Thyroid gland (tissue), 4 donors: ENCODE measurements around the gene PTPRT. TPM values are rescaled to one million over a fixed set of nuclear protein-coding genes. Genes with fewer than 3 reads are reported as not detected.

Experiments
- DNase-seq, 2 donors: peaks; one replicate each; pipeline ENCODE4 v3.0.0-alpha.2; 2019
- H3K27ac ChIP-seq, 3 donors: fragments of 200-600 bp; sonication (generic); 1 replicate in 2 of 3; 2 replicates in 1 of 3; pipeline ENCODE4 v1.5.1; 2016 to 2019; ENCODE audit warnings: mild to moderate bottlenecking in 1 of 3, moderate library complexity in 1 of 3
- H3K27me3 ChIP-seq: fragments of 200-600 bp; sonication (generic); one replicate; pipeline ENCODE4 v1.5.1; 2019
- H3K36me3 ChIP-seq, 2 donors: fragments of 200-600 bp; sonication (generic); one replicate each; pipeline ENCODE4 v1.5.1; 2016 to 2019
- H3K4me1 ChIP-seq, 2 donors: fragments of 200-600 bp; sonication (generic); one replicate each; pipeline ENCODE4 v1.5.1; 2017 to 2019
- H3K4me3 ChIP-seq, 3 donors: fragments of 200-600 bp; sonication (generic); replicated peaks in 1 of 3; 1 replicate in 2 of 3; 2 replicates in 1 of 3; pipeline ENCODE4 v1.5.1; 2016; ENCODE audit warnings: mild to moderate bottlenecking in 1 of 3
- H3K9me3 ChIP-seq: fragments of 200-600 bp; sonication (generic); one replicate; pipeline ENCODE4 v1.5.1; 2017
- POLR2A ChIP-seq, 2 donors: fragments of 450-650 bp; IDR thresholded peaks; one replicate each; pipeline ENCODE4 v1.6.1; 2017; ENCODE audit warnings: antibody characterized with exemption in 2 of 2, mild to moderate bottlenecking in 2 of 2, moderate library complexity in 1 of 2
- WGBS, 2 donors: methylation state at CpG; one replicate each; pipeline ENCODE4 v1.1.5; 2017; 5-methylcytosine and 5-hydroxymethylcytosine counted together
- intact Hi-C: fragments of 100-400 bp; cut with DNase I; formaldehyde crosslinking; loops from one replicate; pipeline ENCODE4 v1.15.1; 2023
- total RNA-seq, 4 donors: library from RNA; depleted of rRNA; stranded (reverse); fragments of >200 nt; gene quantifications; one replicate each; pipeline ENCODE4 v1.2.3, GENCODE V29; 2016
- TF ChIP-seq, protein P1 (sequence below), 6 experiments: fragments of 200-600 bp in 3 of 6; fragments of 450-650 bp in 3 of 6; sonication (generic) in 3 of 6; IDR thresholded peaks; one replicate each; pipeline ENCODE4 v1.5.1; 2016 to 2019; ENCODE audit warnings: antibody characterized with exemption in 6 of 6, mild to moderate bottlenecking in 2 of 6, inconsistent platforms in 1 of 6, moderate library complexity in 1 of 6

The PTPRT gene
- total RNA-seq, 4 donors from 2014 or later: 0.11 to 0.15 TPM; not detected in 2

GRCh38 chr20:43159994-43160393 lies 29.7 kb downstream of the PTPRT start:
- Histone ChIP-seq H3K4me3 (no peak overlapping the region), H3K36me3 (no peaks in the 10 kb centered on the region), H3K9me3 (no peaks in the 10 kb centered on the region), H3K27me3 (no peaks in the 10 kb centered on the region), H3K4me1 (no peaks in the 10 kb centered on the region), H3K27ac (no peak overlapping the region)
- TF ChIP-seq POLR2A (IDR thresholded peaks at IDR 0.05): no peak
- TF ChIP-seq, protein P1, sequence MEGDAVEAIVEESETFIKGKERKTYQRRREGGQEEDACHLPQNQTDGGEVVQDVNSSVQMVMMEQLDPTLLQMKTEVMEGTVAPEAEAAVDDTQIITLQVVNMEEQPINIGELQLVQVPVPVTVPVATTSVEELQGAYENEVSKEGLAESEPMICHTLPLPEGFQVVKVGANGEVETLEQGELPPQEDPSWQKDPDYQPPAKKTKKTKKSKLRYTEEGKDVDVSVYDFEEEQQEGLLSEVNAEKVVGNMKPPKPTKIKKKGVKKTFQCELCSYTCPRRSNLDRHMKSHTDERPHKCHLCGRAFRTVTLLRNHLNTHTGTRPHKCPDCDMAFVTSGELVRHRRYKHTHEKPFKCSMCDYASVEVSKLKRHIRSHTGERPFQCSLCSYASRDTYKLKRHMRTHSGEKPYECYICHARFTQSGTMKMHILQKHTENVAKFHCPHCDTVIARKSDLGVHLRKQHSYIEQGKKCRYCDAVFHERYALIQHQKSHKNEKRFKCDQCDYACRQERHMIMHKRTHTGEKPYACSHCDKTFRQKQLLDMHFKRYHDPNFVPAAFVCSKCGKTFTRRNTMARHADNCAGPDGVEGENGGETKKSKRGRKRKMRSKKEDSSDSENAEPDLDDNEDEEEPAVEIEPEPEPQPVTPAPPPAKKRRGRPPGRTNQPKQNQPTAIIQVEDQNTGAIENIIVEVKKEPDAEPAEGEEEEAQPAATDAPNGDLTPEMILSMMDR (IDR thresholded peaks at IDR 0.05): no peak
- 73 to 79% methylated on average over 9 of the region's 9 CpGs for WGBS, 2 donors
- intact Hi-C loops: no loop called here
- DNase-seq: no peak

- Histone ChIP-seq H3K4me1 (no peaks in the 10 kb centered on the region), H3K27ac (no peak overlapping the region), H3K4me3 (no peak overlapping the region), H3K27me3 (no peaks in the 10 kb centered on the region), H3K36me3 (no peaks in the 10 kb centered on the region), H3K9me3 (no peaks in the 10 kb centered on the region)
- intact Hi-C loops: no loop called here
- no peak for TF ChIP-seq POLR2A (IDR thresholded peaks at IDR 0.05)
- TF ChIP-seq, protein P1 (IDR thresholded peaks at IDR 0.05): no peak
- no peak for DNase-seq
- 64% methylated on average over 4 of the region's 4 CpGs for WGBS, 2 donors
Measured at GRCh38 chr20:43155366-43156100, 34.2 kb downstream of the PTPRT start.

- H3K27ac ChIP-seq: no peak overlapping the region
- H3K36me3 ChIP-seq: no peaks in the 10 kb centered on the region
- no peaks in the 10 kb centered on the region for H3K27me3 ChIP-seq
- no peak for DNase-seq
- TF ChIP-seq, protein P1 (IDR thresholded peaks at IDR 0.05): no peak
- no peak for TF ChIP-seq POLR2A (IDR thresholded peaks at IDR 0.05)
- intact Hi-C loops: no loop called here
- no peaks in the 10 kb centered on the region for H3K9me3 ChIP-seq
- 79 to 84% methylated on average over 2 of the region's 2 CpGs for WGBS, 2 donors
- no peak overlapping the region for H3K4me3 ChIP-seq
- H3K4me1 ChIP-seq: no peaks in the 10 kb centered on the region
Measured at GRCh38 chr20:43151901-43152300, 37.8 kb downstream of the PTPRT start.

DNA sequence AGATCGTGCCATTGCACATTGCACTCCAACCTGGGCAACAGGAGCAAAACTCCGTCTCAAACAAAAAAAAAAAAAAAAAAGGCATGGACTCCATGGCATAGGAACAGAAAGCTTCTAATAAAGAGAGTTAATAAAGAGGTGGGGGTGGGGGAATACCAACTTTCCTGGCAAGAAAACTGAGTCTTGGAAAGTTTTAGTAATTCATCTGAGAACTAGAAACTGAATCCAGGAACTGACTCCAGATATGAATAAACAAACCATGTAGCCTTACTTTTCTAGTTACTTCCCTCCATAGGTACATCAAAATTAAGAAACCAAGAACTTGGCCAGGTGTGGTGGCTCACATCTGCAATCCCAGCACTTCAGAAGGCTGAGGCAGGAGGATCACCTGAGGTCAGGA lies 38.5 kb downstream of the PTPRT start:
- intact Hi-C loops: no loop called here
- H3K36me3 ChIP-seq: no peaks in the 10 kb centered on the region

DNA sequence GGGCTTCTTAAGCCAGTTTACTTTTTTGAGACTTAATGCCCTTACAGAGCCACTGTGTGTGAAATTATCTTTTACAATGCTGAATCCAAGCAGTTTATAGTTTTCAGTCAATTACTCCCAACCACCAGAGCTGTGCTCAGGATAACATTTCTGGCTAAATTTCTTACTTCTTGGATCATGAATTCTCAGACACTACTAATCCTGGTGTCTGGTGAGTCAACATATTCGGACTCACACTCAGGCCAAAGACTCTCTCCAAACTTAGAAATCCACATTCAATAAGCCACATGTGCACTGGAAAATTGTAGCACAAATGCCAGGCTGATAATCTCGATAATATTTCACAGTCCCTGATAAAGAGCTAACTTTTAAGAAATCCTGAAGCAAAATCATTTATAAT lies 49.0 kb downstream of the PTPRT start:
- no peak for DNase-seq
- intact Hi-C loops: no loop called here
- no peaks in the 10 kb centered on the region for H3K9me3 ChIP-seq
- H3K4me1 ChIP-seq: no peaks in the 10 kb centered on the region
- H3K27ac ChIP-seq: no peak overlapping the region
- H3K36me3 ChIP-seq: no peaks in the 10 kb centered on the region
- WGBS, 2 donors: 79 to 83% methylated on average over 2 of the region's 2 CpGs
- TF ChIP-seq, protein P1 (IDR thresholded peaks at IDR 0.05): no peak
- no peak for TF ChIP-seq POLR2A (IDR thresholded peaks at IDR 0.05)
- H3K27me3 ChIP-seq: no peaks in the 10 kb centered on the region
- H3K4me3 ChIP-seq: no peak overlapping the region

More for the DNA sequence above, 38.5 kb downstream of the PTPRT start:
- no peak overlapping the region for H3K4me3 ChIP-seq
- H3K27ac ChIP-seq: no peak overlapping the region
- WGBS, 2 donors: 92 to 94% methylated on average over 2 of the region's 2 CpGs
- no peaks in the 10 kb centered on the region for H3K27me3 ChIP-seq
- H3K9me3 ChIP-seq: no peaks in the 10 kb centered on the region
- H3K4me1 ChIP-seq: no peaks in the 10 kb centered on the region
- no peak for DNase-seq
- no peak for TF ChIP-seq POLR2A (IDR thresholded peaks at IDR 0.05)
- TF ChIP-seq, protein P1 (IDR thresholded peaks at IDR 0.05): no peak
